Pancreas (tissue), 10 donors: Measurements from ENCODE around the gene SLC46A1. TPM values are rescaled to one million over a fixed set of nuclear protein-coding genes. Genes with fewer than 3 reads are reported as not detected.

ENCODE experiments used
- ATAC-seq, 4 donors: fragments of 200-7000 bp; cut with Tn5 transposase; one replicate each; pipeline versions ENCODE4 v1.8.0 to v1.9.1; 2020; ENCODE audit warnings: mild to moderate bottlenecking in 4 of 4, moderate library complexity in 4 of 4
- DNase-seq, 6 donors: peaks; one replicate each; pipeline ENCODE4 v3.0.0-alpha.2; 2020
- FAIRE-seq: peaks from 2 replicates; lab custom pipeline; 2012; peaks lifted over from hg19 to GRCh38; lab: Jason Lieb, UNC
- H3K27ac ChIP-seq, 4 donors: fragments of 200-600 bp; sonication (generic); 1 replicate in 3 of 4; 2 replicates in 1 of 4; pipeline versions ENCODE4 v1.5.0 to v1.8.0; 2020
- H3K27me3 ChIP-seq, 4 donors: fragments of 200-600 bp; one replicate each; pipeline ENCODE4 v1.8.0; 2021
- H3K36me3 ChIP-seq, 3 donors: fragments of 200-600 bp; sonication (generic) in 1 of 3; one replicate each; pipeline versions ENCODE4 v1.5.0 to v1.8.0; 2020 to 2021
- H3K4me1 ChIP-seq, 3 donors: fragments of 200-600 bp; one replicate each; pipeline ENCODE4 v1.8.0; 2021
- H3K4me3 ChIP-seq, 4 donors: fragments of 200-600 bp; sonication (generic) in 2 of 4; one replicate each; pipeline versions ENCODE4 v1.5.0 to v1.8.0; 2020 to 2021
- H3K9me3 ChIP-seq, 4 donors: fragments of 200-600 bp; one replicate each; pipeline ENCODE4 v1.8.0; 2021
- CTCF ChIP-seq, 4 donors: fragments of 200-600 bp; sonication (generic) in 3 of 4; IDR thresholded peaks; one replicate each; pipeline versions ENCODE4 v1.5.0 to v1.8.0; 2021; ENCODE audit warnings: antibody characterized with exemption in 4 of 4
- WGBS, 2 donors: extraction: QIAGEN DNeasy Blood & Tissue Kit; methylation state at CpG; one replicate each; pipeline ENCODE4 v1.1.7; 2013; 5-methylcytosine and 5-hydroxymethylcytosine counted together
- intact Hi-C, 3 donors: fragments of 100-400 bp; cut with DNase I; formaldehyde crosslinking; loops; one replicate each; pipeline versions ENCODE4 v1.11.1 to v1.14.2; 2022
- polyA plus RNA-seq, 2 donors: library from polyadenylated mRNA; stranded (reverse); fragments of 200-250 nt; gene quantifications; one replicate each; pipeline ENCODE4 v1.2.3, GENCODE V29; 2013
- total RNA-seq, 6 donors: library from RNA; stranded (reverse); fragmentation: NEBNext Ultra II Directional in 4 of 6; extraction: Animal tissue kit (Norgen Biotek cat#: 25700) in 4 of 6; gene quantifications; one replicate each; pipeline versions ENCODE4 v1.2.1 to v1.2.4, GENCODE V29; 2021 to 2023
- donor health status: healthy with polysubstance abuse.
- donor health status: DM: no; HTN: no; CAD: no; lungs with moderate emphysema.
- donor health status: DM: no; HTN: no; CAD: no.
- donor health status: control.
- donor health status: control.
- donor health status: Bipolar disorder and iron deficiency.
- donor health status: DM: yes; HTN: yes; CAD: no.
- donor health status: DM: no; HTN: no; CAD: no.
- donor health status: DM: no; HTN: no; CAD: no.
- donor health status: DM: yes; HTN: yes; CAD: no.

The SLC46A1 gene
- total and polyA plus RNA-seq, 8 donors, result 5.8 to 13.8 (median 7.3) TPM

- no peak for FAIRE-seq
- no peak for DNase-seq
- TF ChIP-seq CTCF (IDR thresholded peaks at IDR 0.05), result no peak
- intact Hi-C loops, result no loop called here
- peaks cover 0 to 64% (median 42%) of the 10 kb centered on the region in 3 donors for H3K36me3 ChIP-seq
- H3K9me3 ChIP-seq, result no peaks in the 10 kb centered on the region
- H3K27ac ChIP-seq, result no peak overlapping the region
- H3K4me1 ChIP-seq, result peaks cover 0 to 1% (median 0%) of the 10 kb centered on the region in 3 donors
- WGBS, 2 donors, result 66 to 74% methylated on average over 2 of the region's 2 CpGs
- no peak for ATAC-seq
- no peaks in the 10 kb centered on the region for H3K27me3 ChIP-seq
- H3K4me3 ChIP-seq, result no peak overlapping the region
These were observed 14.6 kb downstream of the SLC46A1 start for GRCh38 chr17:28391401-28391800.

- Histone ChIP-seq H3K4me3 (no peak overlapping the region), H3K36me3 (peaks cover 0 to 60% (median 41%) of the 10 kb centered on the region in 3 donors), H3K27ac (no peak overlapping the region), H3K27me3 (no peaks in the 10 kb centered on the region), H3K4me1 (peaks cover 0 to 4% (median 0%) of the 10 kb centered on the region in 3 donors), H3K9me3 (no peaks in the 10 kb centered on the region)
- no peak for TF ChIP-seq CTCF (IDR thresholded peaks at IDR 0.05)
- intact Hi-C loops, result no loop called here
- 93 to 98% methylated on average over 1 of the region's 1 CpG for WGBS, 2 donors
- ATAC-seq, result no peak
- FAIRE-seq, result no peak
- no peak for DNase-seq
These were observed 15.0 kb downstream of the SLC46A1 start for GRCh38 chr17:28390984-28391383.

DNA sequence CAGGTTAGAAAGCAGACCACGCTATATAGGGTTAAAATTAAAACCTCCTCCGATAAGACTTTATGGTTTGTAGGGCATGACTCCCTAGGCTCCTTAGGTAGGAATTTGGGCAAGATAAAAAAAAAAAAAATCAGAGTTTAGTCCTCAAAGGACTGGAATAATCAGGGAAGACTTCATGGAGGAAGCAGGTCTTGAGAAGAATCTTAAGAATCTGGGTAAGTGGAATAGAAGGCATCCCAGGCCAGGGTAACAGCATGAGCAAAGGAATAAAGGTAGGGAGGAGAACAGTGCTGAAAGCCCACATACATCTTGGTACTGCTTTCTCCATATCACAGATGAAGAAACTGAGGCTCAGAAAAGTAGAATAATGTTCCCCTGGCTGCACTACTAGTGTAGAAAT is 15.4 kb downstream of the SLC46A1 start:
- H3K36me3 ChIP-seq, result peaks cover 0 to 56% (median 37%) of the 10 kb centered on the region in 3 donors
- intact Hi-C loops, result no loop called here
- peaks cover 0 to 4% (median 0%) of the 10 kb centered on the region in 3 donors for H3K4me1 ChIP-seq
- no peaks in the 10 kb centered on the region for H3K9me3 ChIP-seq
- H3K27me3 ChIP-seq, result no peaks in the 10 kb centered on the region
- 95 to 96% methylated on average over 2 of the region's 2 CpGs for WGBS, 2 donors
- TF ChIP-seq CTCF (IDR thresholded peaks at IDR 0.05), result no peak
- no peak overlapping the region for H3K4me3 ChIP-seq
- H3K27ac ChIP-seq, result no peak overlapping the region
- FAIRE-seq (no peak), DNase-seq (no peak), ATAC-seq (no peak)

- H3K27ac ChIP-seq, result no peak overlapping the region
- FAIRE-seq (no peak), ATAC-seq (no peak), DNase-seq (no peak)
- H3K27me3 ChIP-seq, result no peaks in the 10 kb centered on the region
- H3K9me3 ChIP-seq, result no peaks in the 10 kb centered on the region
- intact Hi-C loops, result no loop called here
- no peak for TF ChIP-seq CTCF (IDR thresholded peaks at IDR 0.05)
- H3K4me1 ChIP-seq, result peaks cover 0 to 4% (median 0%) of the 10 kb centered on the region in 3 donors
- no peak overlapping the region for H3K4me3 ChIP-seq
- H3K36me3 ChIP-seq, result peaks cover 0 to 52% (median 35%) of the 10 kb centered on the region in 3 donors
- WGBS, 2 donors, result 92% methylated on average over 1 of the region's 1 CpG
These were observed 15.9 kb downstream of the SLC46A1 start for GRCh38 chr17:28390141-28390540.

GRCh38 chr17:28388106-28388505 is 17.9 kb downstream of the SLC46A1 start:
- no peak for ATAC-seq
- 94 to 97% methylated on average over 11 of the region's 11 CpGs for WGBS, 2 donors
- H3K36me3 ChIP-seq, result peaks cover 0 to 45% (median 27%) of the 10 kb centered on the region in 3 donors
- intact Hi-C loops, result no loop called here
- TF ChIP-seq CTCF (IDR thresholded peaks at IDR 0.05), result no peak
- H3K4me3 ChIP-seq, result no peak overlapping the region
- FAIRE-seq, result no peak
- peaks cover 0 to 7% (median 0%) of the 10 kb centered on the region in 3 donors for H3K4me1 ChIP-seq
- no peak for DNase-seq
- no peaks in the 10 kb centered on the region for H3K9me3 ChIP-seq
- no peak overlapping the region for H3K27ac ChIP-seq
- H3K27me3 ChIP-seq, result no peaks in the 10 kb centered on the region
